ENCODE measurements around the gene TRIM37.

- TF ChIP-seq CTCF (IDR thresholded peaks at IDR 0.05) (no peak), POLR2A (IDR thresholded peaks at IDR 0.05) (no peak)
Measured at GRCh38 chr17:58982626-58983025, 124.1 kb downstream of the TRIM37 start.

Data from right lobe of liver (tissue), 4 donors.